Stimulated activated CD4-positive, alpha-beta T cell treated with anti-CD3 and anti-CD28 coated beads, Interleukin-1b, Interleukin-23, amount 100 ng/mL, for 24 hours (primary cell): Measurements from ENCODE around the gene CAMKK1.

Experiments
- DNase-seq, 4 experiments: peaks; one replicate each; pipeline ENCODE4 v3.0.0-alpha.2; 2020; ENCODE audit warnings: low read depth in 4 of 4, low spot score in 1 of 4

Gene CAMKK1

DNA sequence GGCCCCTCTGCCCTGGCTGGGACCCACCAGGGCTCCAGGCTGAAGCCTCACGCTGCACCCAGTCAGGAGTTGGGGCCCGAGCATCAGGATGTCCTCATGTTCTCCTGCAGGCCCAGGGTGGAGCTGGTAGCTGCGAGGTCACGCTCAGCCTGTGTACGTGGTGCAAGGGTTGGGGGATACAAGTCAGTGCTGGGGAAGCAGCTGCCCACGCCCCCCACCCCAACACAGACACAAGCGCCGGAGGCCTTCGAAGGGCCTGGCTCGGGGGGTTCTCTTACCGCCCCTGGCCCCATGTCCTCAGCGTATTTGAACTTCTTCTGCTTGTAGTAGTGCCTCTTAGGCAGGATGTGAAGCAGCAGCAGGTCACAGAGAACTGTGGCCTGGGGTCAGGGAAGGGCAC, 4.9 kb upstream of the CAMKK1 start:
- DNase-seq, result no peak

DNA sequence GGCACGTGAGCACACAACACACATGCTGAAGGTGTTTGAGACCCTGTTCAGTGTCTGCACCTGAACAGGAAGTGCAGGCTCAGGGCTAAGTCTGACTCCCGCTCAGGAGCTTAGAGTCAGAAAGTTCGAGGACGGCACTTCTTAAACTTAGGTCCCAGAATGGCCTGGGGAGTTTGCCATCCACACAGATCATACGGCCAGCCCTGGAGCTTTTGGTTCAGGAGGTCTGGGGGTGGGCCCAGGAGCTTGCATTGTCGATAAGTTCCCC, 4.0 kb upstream of the CAMKK1 start:
- no peak for DNase-seq

GRCh38 chr17:3896108-3896967, 3.5 kb upstream of the CAMKK1 start:
- no peak for DNase-seq

- no peak for DNase-seq
Measured at GRCh38 chr17:3895354-3895753, 2.5 kb upstream of the CAMKK1 start.

GRCh38 chr17:3894911-3895343, 2.1 kb upstream of the CAMKK1 start:
- DNase-seq, result no peak

DNA sequence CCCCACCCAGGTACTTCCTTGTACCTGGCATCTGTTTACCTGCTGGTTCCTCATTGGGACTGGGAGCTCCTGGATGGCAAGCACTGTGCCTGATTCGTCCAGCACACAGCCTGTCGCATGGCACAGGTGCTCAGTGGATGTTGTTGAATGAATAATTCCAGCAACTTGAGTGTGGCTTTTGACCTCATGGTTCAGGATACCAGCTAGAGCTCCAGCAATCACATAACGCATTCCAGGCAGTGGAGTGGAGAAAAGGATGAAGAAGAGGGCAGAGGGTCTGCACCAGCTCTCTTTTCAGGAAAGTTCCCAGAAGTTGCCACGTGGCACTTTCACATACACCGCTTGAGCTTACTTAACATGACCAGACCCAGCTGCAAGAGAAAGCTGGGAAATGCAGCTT, 1.3 kb upstream of the CAMKK1 start:
- DNase-seq, result no peak

GRCh38 chr17:3893720-3894116, 865 bp upstream of the CAMKK1 start:
- DNase-seq, result no peak

DNA sequence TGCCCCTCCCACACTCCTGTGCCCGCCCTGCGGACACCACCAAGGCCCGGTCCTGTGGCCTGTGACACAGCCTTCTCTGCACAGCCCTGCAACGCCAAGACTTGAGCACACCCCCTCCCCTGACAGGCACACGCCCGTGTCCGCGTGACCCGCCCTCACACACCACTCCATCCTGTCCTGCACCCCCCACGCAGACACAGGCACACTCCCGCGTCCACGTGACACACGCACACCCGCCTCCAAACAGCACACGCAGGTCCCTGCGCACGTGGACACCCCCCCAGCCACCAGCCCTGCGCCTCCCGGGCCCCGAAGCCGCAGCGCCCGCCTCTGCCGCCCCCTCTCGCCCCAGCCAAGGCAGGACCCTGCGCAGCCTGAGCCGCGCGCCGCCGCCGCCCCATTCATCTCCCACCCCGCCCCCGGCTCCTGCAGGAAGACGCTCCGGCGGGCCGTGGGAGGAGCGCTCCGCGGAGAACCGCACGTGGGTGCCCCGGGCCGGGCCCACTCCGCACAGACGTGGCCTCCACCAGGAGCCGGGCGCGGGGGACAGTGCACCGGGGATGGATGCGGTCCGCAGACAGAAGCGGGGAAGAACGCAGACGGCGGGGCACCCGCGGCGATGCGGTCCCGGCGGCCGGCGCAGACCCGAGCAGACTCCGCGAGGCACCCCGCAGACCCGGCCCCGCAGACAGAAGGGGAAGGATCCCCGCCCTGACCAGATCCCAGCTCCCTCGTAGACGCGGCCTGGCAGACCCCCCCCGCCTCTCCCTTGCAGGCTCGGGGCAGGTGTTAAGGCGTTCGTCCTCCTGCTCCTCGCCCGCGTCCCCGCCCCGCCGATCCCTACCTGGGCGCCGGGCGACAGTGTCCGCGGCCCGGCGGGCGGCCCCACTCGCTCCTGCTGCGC, 506 bp downstream of the CAMKK1 start:
- DNase-seq, result peak in 3 of 4 experiments; percentile 17 to 49 (median 40)

GRCh38 chr17:3891626-3892094, 1.2 kb downstream of the CAMKK1 start:
- no peak for DNase-seq

GRCh38 chr17:3890878-3891219, 2.0 kb downstream of the CAMKK1 start:
- DNase-seq, result no peak

- no peak for DNase-seq
Measured at GRCh38 chr17:3890082-3890877, 2.6 kb downstream of the CAMKK1 start.

GRCh38 chr17:3889325-3890012, 3.4 kb downstream of the CAMKK1 start:
- no peak for DNase-seq

DNA sequence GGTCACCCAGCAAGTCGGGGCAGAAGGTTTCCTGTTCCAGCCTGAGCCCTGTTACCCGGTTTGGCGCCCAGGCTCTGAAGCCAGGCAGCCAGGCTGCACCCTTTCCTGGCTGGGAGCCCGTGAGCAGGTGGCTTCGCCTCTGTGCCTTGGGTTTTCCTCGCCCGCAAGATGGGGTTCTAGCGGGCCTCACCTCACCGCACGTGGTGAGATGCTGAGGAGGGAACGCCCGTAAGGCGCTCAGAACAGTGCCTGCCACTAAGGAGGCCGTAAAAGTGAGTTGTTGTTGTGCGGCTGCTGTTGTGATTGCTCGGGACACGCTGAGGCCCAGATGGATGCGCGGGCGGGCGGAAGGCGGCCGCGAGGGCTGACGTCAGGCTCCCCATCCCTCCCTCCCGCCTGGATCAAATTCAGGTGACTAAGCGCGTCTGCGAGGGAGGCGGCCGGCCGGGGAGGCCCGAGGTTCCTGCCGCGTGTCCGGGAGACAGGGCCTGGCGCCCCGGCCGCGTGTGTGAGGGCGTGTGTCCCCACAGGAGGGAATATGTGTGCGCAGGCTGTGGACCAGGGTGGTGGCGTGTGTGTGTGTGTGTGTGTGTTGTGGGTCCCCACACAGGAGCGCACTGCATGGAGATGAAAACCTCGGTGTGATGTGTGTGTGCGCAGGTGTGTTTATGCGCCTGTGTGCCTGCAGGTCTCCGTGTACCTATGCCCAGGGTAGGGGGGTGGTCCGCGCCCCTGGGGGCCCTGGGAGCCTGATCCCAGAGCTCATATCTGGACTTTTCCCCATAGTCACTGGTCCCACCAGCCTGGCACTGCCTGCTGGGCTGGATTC, 4.3 kb downstream of the CAMKK1 start:
- DNase-seq, result no peak

- no peak for DNase-seq
Measured at GRCh38 chr17:3887804-3888203, 5.0 kb downstream of the CAMKK1 start.

GRCh38 chr17:3887394-3887793, 5.5 kb downstream of the CAMKK1 start:
- DNase-seq, result no peak

- no peak for DNase-seq
Measured at GRCh38 chr17:3886776-3887175, 6.1 kb downstream of the CAMKK1 start.

- no peak for DNase-seq
Measured at GRCh38 chr17:3885970-3886369, 6.9 kb downstream of the CAMKK1 start.

- DNase-seq, result no peak
Measured at GRCh38 chr17:3885271-3885670, 7.6 kb downstream of the CAMKK1 start.

DNA sequence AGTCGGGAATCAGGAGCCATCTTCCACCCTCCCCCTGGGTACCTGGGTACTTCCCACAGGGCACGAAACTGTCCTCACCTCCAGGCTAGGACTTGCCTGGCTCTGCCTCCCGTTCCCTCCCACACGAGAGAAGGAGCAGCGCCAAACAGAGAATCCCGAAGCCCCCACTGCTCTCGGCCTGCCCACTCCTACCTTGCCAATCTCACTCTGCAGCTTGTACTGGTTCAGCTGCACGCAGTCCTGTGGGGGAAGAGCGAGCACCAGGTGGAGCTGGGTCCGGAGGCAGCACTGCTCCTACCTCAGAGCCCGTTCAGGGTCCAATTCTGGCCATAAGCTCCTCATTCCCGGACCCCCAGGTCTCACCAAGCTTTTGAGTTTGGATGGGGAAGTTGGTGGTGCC, 8.7 kb downstream of the CAMKK1 start:
- no peak for DNase-seq

- DNase-seq, result no peak
Measured at GRCh38 chr17:3882276-3882675, 10.6 kb downstream of the CAMKK1 start.
